SK-N-SH (cell line): ENCODE data around the gene CNTNAP2. TPM values are rescaled to one million over a fixed set of nuclear protein-coding genes. Genes with fewer than 3 reads are reported as not detected.

Experiments
- CTCF ChIA-PET: fragments of 300-600, 350-600 bp; formaldehyde crosslinking; extraction: SDS; loops from one replicate; lab custom pipeline; 2021; lab: Yijun Ruan, JAX
- POLR2A ChIA-PET: fragments of 350-600 bp; sonication (Branson Sonifier 250); formaldehyde crosslinking; extraction: SDS; loops from one replicate; lab custom pipeline; 2020; ENCODE audit warnings: antibody characterized with exemption, inconsistent platforms; lab: Yijun Ruan, JAX
- DNase-seq: peaks from one replicate; pipeline ENCODE4 v3.0.0; 2012
- H2AFZ ChIP-seq: fragments of 200-600 bp; sonication (generic); 2 replicates; pipeline ENCODE4 v1.8.1; 2016; ENCODE audit warnings: antibody characterized with exemption, mild to moderate bottlenecking, low read depth
- H3F3A ChIP-seq: fragments of 200-600 bp; sonication (generic); replicated peaks from 2 replicates; pipeline ENCODE3; 2016; ENCODE audit warnings: antibody characterized with exemption, mild to moderate bottlenecking; ENCODE audit not compliant: insufficient read depth
- H3K27ac ChIP-seq, 2 experiments: fragments of 200-500 bp in 1 of 2; fragments of 200-600 bp in 1 of 2; sonication (Bioruptor generic) in 1 of 2; sonication (generic), shearing (Covaris generic) in 1 of 2; 2 replicates each; pipeline versions ENCODE4 v1.5.1 to v1.6.1; 2014 to 2016; ENCODE audit warnings: low read depth in 2 of 2, inconsistent platforms in 1 of 2, low read length in 1 of 2, mild to moderate bottlenecking in 1 of 2, mixed read lengths in 1 of 2
- H3K27me3 ChIP-seq: fragments of 200-600 bp; sonication (generic), shearing (Covaris generic); 2 replicates; pipeline ENCODE4 v1.6.1; 2016; ENCODE audit warnings: mixed run types; ENCODE audit not compliant: insufficient read depth
- H3K36me3 ChIP-seq, 2 experiments: fragments of 200-500 bp in 1 of 2; fragments of 200-600 bp in 1 of 2; sonication (Bioruptor generic) in 1 of 2; sonication (generic) in 1 of 2; replicated peaks in 1 of 2; 2 replicates each; pipeline versions ENCODE3 to v1.5.1; 2014 to 2016; ENCODE audit warnings: low read length in 1 of 2, mild to moderate bottlenecking in 1 of 2; ENCODE audit not compliant: insufficient read depth in 2 of 2, control insufficient read depth in 1 of 2
- H3K4me1 ChIP-seq, 2 experiments: fragments of 200-500 bp in 1 of 2; fragments of 200-600 bp in 1 of 2; sonication (Bioruptor generic) in 1 of 2; sonication (generic), shearing (Covaris generic) in 1 of 2; 2 replicates each; pipeline versions ENCODE4 v1.5.1 to v1.6.1; 2014 to 2016; ENCODE audit warnings: low read depth in 1 of 2, low read length in 1 of 2, mixed run types in 1 of 2; ENCODE audit not compliant: insufficient read depth in 2 of 2, control insufficient read depth in 1 of 2
- H3K4me2 ChIP-seq: fragments of 200-600 bp; sonication (generic), shearing (Covaris generic); 2 replicates; pipeline ENCODE4 v1.6.1; 2017; ENCODE audit warnings: mixed run types
- H3K4me3 ChIP-seq, 2 experiments: fragments of 200-500 bp in 1 of 2; fragments of 200-600 bp in 1 of 2; sonication (Bioruptor generic) in 1 of 2; sonication (generic), shearing (Covaris generic) in 1 of 2; 2 replicates each; pipeline versions ENCODE4 v1.5.1 to v1.8.1; 2014 to 2016; ENCODE audit warnings: low read depth in 2 of 2, inconsistent platforms in 1 of 2, low read length in 1 of 2, mild to moderate bottlenecking in 1 of 2, mixed read lengths in 1 of 2, moderate library complexity in 1 of 2
- H3K79me2 ChIP-seq: fragments of 200-600 bp; sonication (generic); 2 replicates; pipeline ENCODE4 v1.8.1; 2017; ENCODE audit warnings: mild to moderate bottlenecking; ENCODE audit not compliant: insufficient read depth
- H3K9ac ChIP-seq: fragments of 200-600 bp; sonication (generic); 2 replicates; pipeline ENCODE4 v1.6.1; 2017; ENCODE audit warnings: mixed run types
- H3K9me2 ChIP-seq: fragments of 200-600 bp; sonication (generic); 2 replicates; pipeline ENCODE4 v1.6.1; 2017; ENCODE audit warnings: mixed run types
- H3K9me3 ChIP-seq: fragments of 200-600 bp; sonication (generic); 2 replicates; pipeline ENCODE4 v1.6.1; 2017; ENCODE audit warnings: mixed run types, mild to moderate bottlenecking, moderate library complexity
- H4K20me1 ChIP-seq: fragments of 200-600 bp; sonication (generic); 2 replicates; pipeline ENCODE4 v1.6.1; 2017; ENCODE audit warnings: mild to moderate bottlenecking, mixed run types; ENCODE audit not compliant: insufficient read depth
- CHD2 ChIP-seq: fragments of 150-350 bp; IDR thresholded peaks from 2 replicates; pipeline ENCODE4 v1.6.1; 2018; ENCODE audit warnings: low read length; ENCODE audit not compliant: partially characterized antibody
- CTCF ChIP-seq: fragments of 200-600 bp; sonication (generic); IDR thresholded peaks from 2 replicates; pipeline ENCODE4 v1.6.1; 2017; ENCODE audit warnings: antibody characterized with exemption, mild to moderate bottlenecking, moderate library complexity
- EZH2phosphoT487 ChIP-seq: fragments of 200-600 bp; sonication (generic); IDR thresholded peaks from 2 replicates; pipeline ENCODE4 v1.6.1; 2017; ENCODE audit warnings: low read depth, mixed run types, mild to moderate bottlenecking, antibody characterized with exemption, moderate library complexity, borderline replicate concordance
- FOXJ3 ChIP-seq: sonication (generic); formaldehyde crosslinking; IDR thresholded peaks from 2 replicates; pipeline ENCODE4 v1.5.1; 2020; ENCODE audit warnings: mild to moderate bottlenecking, missing genetic modification reagents
- IRF3 ChIP-seq: fragments of 150-350 bp; IDR thresholded peaks from 2 replicates; pipeline ENCODE4 v1.6.1; 2016; ENCODE audit warnings: mild to moderate bottlenecking, low read depth, low read length
- MEF2A ChIP-seq: IDR thresholded peaks from 2 replicates; pipeline ENCODE4 v1.4.0; 2012; ENCODE audit warnings: low read depth, borderline replicate concordance
- NRF1 ChIP-seq: IDR thresholded peaks from 2 replicates; pipeline ENCODE4 v1.6.1; 2012; ENCODE audit warnings: low read depth, mild to moderate bottlenecking, low read length
- RAD21 ChIP-seq: IDR thresholded peaks from 2 replicates; pipeline ENCODE4 v1.6.1; 2012; ENCODE audit warnings: mild to moderate bottlenecking, low read length
- RCOR1 ChIP-seq: fragments of 150-350 bp; IDR thresholded peaks from 2 replicates; pipeline ENCODE4 v1.6.1; 2017; ENCODE audit warnings: antibody characterized with exemption, low read length
- RFX5 ChIP-seq: IDR thresholded peaks from 2 replicates; pipeline ENCODE4 v1.6.1; 2012; ENCODE audit warnings: mild to moderate bottlenecking, improper control_type of control experiment, low read length
- TAF1 ChIP-seq: IDR thresholded peaks from 2 replicates; pipeline ENCODE4 v1.6.1; 2012; ENCODE audit warnings: low read depth, mild to moderate bottlenecking, low read length, moderate library complexity, borderline replicate concordance
- TCF12 ChIP-seq: IDR thresholded peaks from 2 replicates; pipeline ENCODE4 v1.4.0; 2012
- USF1 ChIP-seq: IDR thresholded peaks from 2 replicates; pipeline ENCODE4 v1.4.0; 2012; ENCODE audit warnings: low read depth, borderline replicate concordance
- ZBTB33 ChIP-seq: IDR thresholded peaks from 2 replicates; pipeline ENCODE4 v1.4.0; 2012; ENCODE audit warnings: low read depth, borderline replicate concordance
- WGBS: methylation state at CpG from one replicate; pipeline ENCODE4 v1.1.6; 2017; ENCODE audit warnings: low lambda C conversion rate; 5-methylcytosine and 5-hydroxymethylcytosine counted together
- polyA plus RNA-seq, 3 experiments: library from polyadenylated mRNA; depleted of rRNA; stranded (reverse); fragments of >200 nt; gene quantifications; 2 replicates each; pipeline ENCODE4 v1.2.3, GENCODE V29; 2012

CNTNAP2 gene
- polyA plus RNA-seq, 1 of the 3 experiments (the other 2 are of a cell fraction) = 3.4 TPM

- 60% methylated on average over 2 of the region's 2 CpGs for WGBS
- Histone ChIP-seq H3K4me3 (no peak overlapping the region), H3K79me2 (no peaks in the 10 kb centered on the region), H3K4me2 (no peak overlapping the region), H3K27me3 (no peaks in the 10 kb centered on the region), H2AFZ (no peak overlapping the region), H3K36me3 (no peaks in the 10 kb centered on the region), H4K20me1 (no peaks in the 10 kb centered on the region), H3F3A (no peaks in the 10 kb centered on the region), H3K9me3 (no peaks in the 10 kb centered on the region), H3K27ac (no peak overlapping the region), H3K9me2 (no peaks in the 10 kb centered on the region), H3K4me1 (peaks cover 0 to 7% of the 10 kb centered on the region in 2 experiments; a peak in 1 of 4 replicates), H3K9ac (no peak overlapping the region)
- ChIA-PET POLR2A (no interaction called here), CTCF (no interaction called here)
- DNase-seq = no peak
- TF ChIP-seq EZH2phosphoT487 = no peak
- no peak for TF ChIP-seq RAD21
- TF ChIP-seq CTCF = no peak
- no peak for TF ChIP-seq RCOR1
- TF ChIP-seq RFX5 = no peak
- TF ChIP-seq MEF2A = no peak
- no peak for TF ChIP-seq IRF3
Observed at GRCh38 chr7:146865696-146866095, 749.1 kb downstream of the CNTNAP2 start.

- DNase-seq = no peak
- H3K9me3 ChIP-seq = no peaks in the 10 kb centered on the region
- H3K79me2 ChIP-seq = no peaks in the 10 kb centered on the region
- H3K27me3 ChIP-seq = no peaks in the 10 kb centered on the region
- H3K4me2 ChIP-seq = no peak overlapping the region
- ChIA-PET CTCF (no interaction called here), POLR2A (no interaction called here)
- 45% methylated on average over 4 of the region's 4 CpGs for WGBS
- no peak overlapping the region for H2AFZ ChIP-seq
- H3K36me3 ChIP-seq = no peaks in the 10 kb centered on the region
- no peak overlapping the region for H3K9ac ChIP-seq
- H3K27ac ChIP-seq = no peak overlapping the region
- no peaks in the 10 kb centered on the region for H4K20me1 ChIP-seq
- H3K4me3 ChIP-seq = no peak overlapping the region
- H3K4me1 ChIP-seq = no peaks in the 10 kb centered on the region
- no peaks in the 10 kb centered on the region for H3F3A ChIP-seq
- TF ChIP-seq ZBTB33 = no peak
- no peak for TF ChIP-seq EZH2phosphoT487
- TF ChIP-seq FOXJ3 (CRISPR knock-in tag) = no peak
- TF ChIP-seq CHD2 = no peak
- no peak for TF ChIP-seq CTCF
- TF ChIP-seq TCF12 = no peak
- no peak for TF ChIP-seq USF1
- TF ChIP-seq TAF1 = no peak
- TF ChIP-seq NRF1 = no peak
- H3K9me2 ChIP-seq = no peaks in the 10 kb centered on the region
Observed at GRCh38 chr7:146874722-146875121, 758.1 kb downstream of the CNTNAP2 start.
